Measurements from ENCODE around the gene PALMD.

PALMD gene

GRCh38 chr1:99725996-99726395 lies 80.1 kb downstream of the PALMD start:
- Histone ChIP-seq H3K36me3 (ENCODE audit: control insufficient read depth, insufficient read depth, low read length) (no peaks in the 10 kb centered on the region), H3K27ac (ENCODE audit: low read depth, low read length) (no peak overlapping the region), H3K4me1 (ENCODE audit: control insufficient read depth, insufficient read depth, low read length) (no peaks in the 10 kb centered on the region), H3K9ac (ENCODE audit: low read length) (no peak overlapping the region), H3K27me3 (ENCODE audit: control insufficient read depth, insufficient read depth, low read length) (no peaks in the 10 kb centered on the region), H3K4me3 (ENCODE audit: low read length) (no peak overlapping the region)

DNA sequence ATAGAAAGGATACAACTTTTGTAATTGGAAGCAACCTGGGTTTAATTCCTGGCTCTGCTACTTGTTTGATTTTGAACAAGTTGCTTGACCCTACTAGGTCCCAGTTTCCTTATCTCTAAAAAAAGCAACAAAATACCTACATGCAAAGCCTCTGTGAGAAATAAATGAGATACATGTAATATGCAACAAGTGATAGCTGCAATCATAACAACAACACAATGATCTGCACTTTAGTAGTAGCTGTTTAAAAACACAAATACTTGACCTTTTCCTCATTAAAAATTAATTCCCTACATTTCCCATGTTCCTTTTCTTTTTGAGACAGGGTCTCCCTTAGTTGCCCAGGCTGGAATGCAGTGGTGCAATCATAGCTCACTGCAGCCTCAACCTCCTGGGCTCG lies 80.5 kb downstream of the PALMD start:
- Histone ChIP-seq H3K4me1 (ENCODE audit: control insufficient read depth, insufficient read depth, low read length) (no peaks in the 10 kb centered on the region), H3K9ac (ENCODE audit: low read length) (no peak overlapping the region), H3K27ac (ENCODE audit: low read depth, low read length) (no peak overlapping the region), H3K4me3 (ENCODE audit: low read length) (no peak overlapping the region), H3K27me3 (ENCODE audit: control insufficient read depth, insufficient read depth, low read length) (no peaks in the 10 kb centered on the region), H3K36me3 (ENCODE audit: control insufficient read depth, insufficient read depth, low read length) (no peaks in the 10 kb centered on the region)

- H3K27ac ChIP-seq (ENCODE audit: low read depth, low read length) = no peak overlapping the region
- no peak overlapping the region for H3K9ac ChIP-seq (ENCODE audit: low read length)
- no peaks in the 10 kb centered on the region for H3K36me3 ChIP-seq (ENCODE audit: control insufficient read depth, insufficient read depth, low read length)
- H3K4me1 ChIP-seq (ENCODE audit: control insufficient read depth, insufficient read depth, low read length) = no peaks in the 10 kb centered on the region
- no peaks in the 10 kb centered on the region for H3K27me3 ChIP-seq (ENCODE audit: control insufficient read depth, insufficient read depth, low read length)
- H3K4me3 ChIP-seq (ENCODE audit: low read length) = no peak overlapping the region
Observed at GRCh38 chr1:99726818-99727217, 80.9 kb downstream of the PALMD start.

DNA sequence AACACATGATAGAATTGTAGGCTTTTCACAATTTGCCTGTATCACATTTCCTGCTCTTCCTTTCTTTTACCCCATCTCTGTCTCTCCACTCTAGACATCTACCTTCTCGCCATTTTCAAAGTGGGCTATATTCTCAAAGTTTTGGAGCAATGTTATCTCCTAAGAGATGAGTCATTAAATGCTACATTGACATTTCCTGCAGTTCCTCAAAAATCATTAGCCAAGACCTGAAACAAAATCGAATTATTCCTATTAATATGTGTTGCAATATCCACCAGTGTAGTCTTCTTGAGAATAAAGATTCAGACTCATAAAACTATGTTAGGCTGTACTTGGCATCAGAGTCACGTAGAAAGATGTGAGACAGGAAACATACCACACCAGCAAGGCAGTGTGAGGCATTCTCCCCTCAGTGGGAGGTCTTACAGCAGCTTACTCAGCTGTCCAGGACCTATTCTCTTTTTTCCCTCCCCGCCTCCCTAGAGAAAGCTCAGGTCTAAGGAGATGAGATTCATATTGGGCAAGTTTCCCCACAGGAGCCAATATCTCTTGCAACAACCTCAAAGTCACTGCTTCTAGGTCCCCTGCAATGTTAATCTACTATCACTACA lies 81.8 kb downstream of the PALMD start:
- H3K9ac ChIP-seq (ENCODE audit: low read length) = no peak overlapping the region
- H3K27me3 ChIP-seq (ENCODE audit: control insufficient read depth, insufficient read depth, low read length) = no peaks in the 10 kb centered on the region
- no peaks in the 10 kb centered on the region for H3K4me1 ChIP-seq (ENCODE audit: control insufficient read depth, insufficient read depth, low read length)
- no peak overlapping the region for H3K27ac ChIP-seq (ENCODE audit: low read depth, low read length)
- no peaks in the 10 kb centered on the region for H3K36me3 ChIP-seq (ENCODE audit: control insufficient read depth, insufficient read depth, low read length)
- no peak overlapping the region for H3K4me3 ChIP-seq (ENCODE audit: low read length)

DNA sequence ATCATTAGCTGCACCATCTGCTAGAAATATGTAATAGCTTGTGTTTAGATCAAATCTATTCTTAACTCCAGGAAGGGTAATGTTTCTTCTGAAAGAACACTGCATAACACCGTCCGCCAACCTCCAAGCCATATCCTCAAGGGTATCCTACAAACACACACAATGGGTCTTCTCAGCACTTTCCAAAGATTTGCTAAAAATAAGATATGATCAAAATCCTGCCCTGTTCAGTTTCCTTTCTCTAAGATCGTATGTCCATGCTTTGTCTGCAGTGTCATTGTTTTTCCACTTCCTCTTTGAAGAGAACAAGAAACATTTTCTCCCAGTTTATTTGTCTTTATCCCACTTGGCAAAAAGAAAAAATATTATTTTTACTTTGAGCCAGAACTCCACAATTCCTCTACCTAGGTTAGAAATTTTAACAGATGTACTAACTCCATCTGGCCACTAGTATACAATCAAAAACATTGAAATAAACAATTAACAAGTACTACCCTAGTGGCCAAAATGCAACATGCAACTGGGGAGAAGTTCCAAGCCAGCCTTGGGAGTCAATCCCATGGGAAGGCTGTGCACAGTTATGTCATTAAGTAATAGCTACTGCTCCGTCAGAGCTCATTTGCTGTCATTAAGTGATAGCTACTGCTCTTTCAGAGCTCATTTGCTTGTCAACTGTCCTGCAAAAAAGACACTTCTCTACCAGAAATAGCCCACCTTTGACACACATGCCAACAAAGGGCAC lies 82.8 kb downstream of the PALMD start:
- Histone ChIP-seq H3K27me3 (ENCODE audit: control insufficient read depth, insufficient read depth, low read length) (no peaks in the 10 kb centered on the region), H3K4me1 (ENCODE audit: control insufficient read depth, insufficient read depth, low read length) (no peaks in the 10 kb centered on the region), H3K9ac (ENCODE audit: low read length) (no peak overlapping the region), H3K4me3 (ENCODE audit: low read length) (no peak overlapping the region), H3K27ac (ENCODE audit: low read depth, low read length) (no peak overlapping the region), H3K36me3 (ENCODE audit: control insufficient read depth, insufficient read depth, low read length) (no peaks in the 10 kb centered on the region)

DNA sequence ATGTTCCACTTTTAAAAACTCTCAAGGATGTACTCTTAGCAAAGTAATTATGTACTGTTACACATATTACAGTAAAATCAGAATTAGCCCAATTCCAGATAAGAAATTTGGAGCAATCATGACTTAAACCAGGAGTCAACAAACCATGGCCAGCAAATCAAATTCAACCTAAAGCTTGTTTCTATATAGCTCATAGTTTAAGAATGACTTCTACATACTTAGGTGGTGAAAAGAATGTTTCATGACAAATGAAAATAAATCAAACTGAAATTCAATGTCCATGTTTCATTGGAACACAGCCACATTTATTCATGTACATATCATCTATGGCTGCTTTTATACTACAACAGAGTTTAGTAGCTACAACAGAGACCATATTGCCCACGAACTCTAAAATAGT lies 85.5 kb downstream of the PALMD start:
- Histone ChIP-seq H3K4me3 (ENCODE audit: low read length) (no peak overlapping the region), H3K27ac (ENCODE audit: low read depth, low read length) (no peak overlapping the region), H3K36me3 (ENCODE audit: control insufficient read depth, insufficient read depth, low read length) (no peaks in the 10 kb centered on the region)

GRCh38 chr1:99735852-99736251 lies 89.9 kb downstream of the PALMD start:
- Histone ChIP-seq H3K36me3 (ENCODE audit: control insufficient read depth, insufficient read depth, low read length) (no peaks in the 10 kb centered on the region), H3K27me3 (ENCODE audit: control insufficient read depth, insufficient read depth, low read length) (no peaks in the 10 kb centered on the region), H3K9ac (ENCODE audit: low read length) (no peak overlapping the region)

More for the DNA sequence above, 85.5 kb downstream of the PALMD start:
- H3K9ac ChIP-seq (ENCODE audit: low read length) = no peak overlapping the region
- H3K27me3 ChIP-seq (ENCODE audit: control insufficient read depth, insufficient read depth, low read length) = no peaks in the 10 kb centered on the region
- no peaks in the 10 kb centered on the region for H3K4me1 ChIP-seq (ENCODE audit: control insufficient read depth, insufficient read depth, low read length)

DNA sequence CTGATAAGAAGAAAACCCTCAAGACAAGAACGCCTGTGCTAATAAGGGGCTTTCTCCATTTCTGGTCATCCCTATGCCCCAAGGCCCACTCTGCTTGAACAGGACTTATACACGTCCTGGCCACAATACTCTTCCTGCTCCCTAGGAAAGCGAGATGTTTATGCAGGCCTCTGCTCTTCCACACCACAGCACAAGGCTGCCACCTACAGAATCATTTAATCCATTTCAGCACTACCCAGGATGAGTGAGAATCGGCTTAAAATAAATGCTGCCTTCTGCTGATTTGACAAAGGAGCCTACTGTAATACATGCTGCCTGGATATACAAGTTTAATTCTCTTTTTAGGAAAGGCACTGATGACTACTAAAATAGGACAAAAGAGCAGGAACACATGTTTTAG lies 91.1 kb downstream of the PALMD start:
- H3K27ac ChIP-seq (ENCODE audit: low read depth, low read length) = no peak overlapping the region
- no peak overlapping the region for H3K9ac ChIP-seq (ENCODE audit: low read length)
- no peaks in the 10 kb centered on the region for H3K4me1 ChIP-seq (ENCODE audit: control insufficient read depth, insufficient read depth, low read length)

More at GRCh38 chr1:99735852-99736251, 89.9 kb downstream of the PALMD start:
- Histone ChIP-seq H3K4me1 (ENCODE audit: control insufficient read depth, insufficient read depth, low read length) (no peaks in the 10 kb centered on the region), H3K4me3 (ENCODE audit: low read length) (no peak overlapping the region), H3K27ac (ENCODE audit: low read depth, low read length) (no peak overlapping the region)

DNA sequence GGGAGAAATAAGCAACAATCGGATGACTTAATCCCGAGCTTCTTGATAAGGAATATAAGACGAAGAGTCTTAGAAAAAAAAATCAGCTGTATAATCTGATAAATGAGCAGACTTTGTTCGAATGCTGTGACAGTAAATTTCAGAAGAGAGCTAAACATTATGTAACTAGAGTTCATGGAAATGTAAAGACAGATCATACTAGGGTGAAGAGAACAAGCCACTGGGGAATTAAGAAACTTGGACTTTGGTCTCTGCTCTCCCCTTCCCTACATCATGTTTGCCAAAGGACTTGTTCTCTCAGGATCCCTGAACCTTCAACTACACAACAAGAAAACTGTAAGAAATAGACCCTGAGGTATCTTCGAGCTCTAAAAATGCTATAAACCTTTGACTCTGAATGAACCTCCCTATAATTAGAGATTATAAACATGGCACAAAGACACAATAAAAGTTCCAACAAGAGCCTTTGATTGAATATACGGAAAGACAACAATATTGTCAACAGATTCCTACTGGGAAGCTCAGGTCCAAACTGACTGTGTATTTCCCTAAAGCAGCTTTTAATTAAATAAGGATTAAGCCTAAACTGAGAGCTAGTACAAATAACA lies 93.0 kb downstream of the PALMD start:
- H3K27ac ChIP-seq (ENCODE audit: low read depth, low read length) = no peak overlapping the region
- H3K4me1 ChIP-seq (ENCODE audit: control insufficient read depth, insufficient read depth, low read length) = no peaks in the 10 kb centered on the region
- no peaks in the 10 kb centered on the region for H3K36me3 ChIP-seq (ENCODE audit: control insufficient read depth, insufficient read depth, low read length)
- no peak overlapping the region for H3K9ac ChIP-seq (ENCODE audit: low read length)
- no peaks in the 10 kb centered on the region for H3K27me3 ChIP-seq (ENCODE audit: control insufficient read depth, insufficient read depth, low read length)
- H3K4me3 ChIP-seq (ENCODE audit: low read length) = no peak overlapping the region

More for the DNA sequence above, 91.1 kb downstream of the PALMD start:
- Histone ChIP-seq H3K4me3 (ENCODE audit: low read length) (no peak overlapping the region), H3K36me3 (ENCODE audit: control insufficient read depth, insufficient read depth, low read length) (no peaks in the 10 kb centered on the region), H3K27me3 (ENCODE audit: control insufficient read depth, insufficient read depth, low read length) (no peaks in the 10 kb centered on the region)

DNA sequence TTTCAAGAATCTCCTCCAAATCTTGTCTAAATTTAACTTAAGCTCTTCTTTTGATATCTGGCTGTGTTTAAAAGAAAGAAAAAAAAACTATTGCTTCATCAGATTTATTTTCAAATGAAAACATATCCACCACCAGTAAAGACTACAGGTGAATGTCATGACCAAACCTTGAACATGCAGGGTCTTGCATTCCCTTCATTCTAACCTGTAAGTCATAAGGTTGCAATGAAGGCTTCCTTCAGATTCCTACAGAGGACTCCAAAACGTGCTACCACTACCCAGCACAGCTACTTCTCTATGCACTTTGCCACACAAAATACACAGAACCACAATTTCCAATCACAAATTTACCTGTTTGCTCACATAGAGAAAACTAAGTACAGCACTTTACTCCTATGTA lies 94.2 kb downstream of the PALMD start:
- Histone ChIP-seq H3K27ac (ENCODE audit: low read depth, low read length) (no peak overlapping the region), H3K9ac (ENCODE audit: low read length) (no peak overlapping the region), H3K4me3 (ENCODE audit: low read length) (no peak overlapping the region), H3K27me3 (ENCODE audit: control insufficient read depth, insufficient read depth, low read length) (no peaks in the 10 kb centered on the region), H3K4me1 (ENCODE audit: control insufficient read depth, insufficient read depth, low read length) (no peaks in the 10 kb centered on the region), H3K36me3 (ENCODE audit: control insufficient read depth, insufficient read depth, low read length) (no peaks in the 10 kb centered on the region)

All from rectal smooth muscle tissue (tissue), 1 donor.